Right lobe of liver (tissue), 6 donors: ENCODE results near the gene TMEM37. TPM values are rescaled to one million over a fixed set of nuclear protein-coding genes. Genes with fewer than 3 reads are reported as not detected.
A peak's percentile ranks its signal among the peaks of the same experiment; 100 is the strongest.

Source experiments
- ATAC-seq, 4 donors: fragments of 200-7000 bp; cut with Tn5 transposase; one replicate each; pipeline ENCODE4 v1.9.1; 2020; ENCODE audit warnings: mild to moderate bottlenecking in 4 of 4, moderate library complexity in 4 of 4
- DNase-seq, 3 donors: peaks; one replicate each; pipeline ENCODE4 v3.0.0-alpha.2; 2020
- H3K27ac ChIP-seq, 3 donors: fragments of 200-600 bp; one replicate each; pipeline ENCODE4 v1.8.0; 2022
- H3K27me3 ChIP-seq, 2 donors: fragments of 200-600 bp; one replicate each; pipeline ENCODE4 v1.8.0; 2022
- H3K36me3 ChIP-seq, 4 donors: fragments of 200-600 bp; sonication (generic) in 1 of 4; one replicate each; pipeline versions ENCODE4 v1.5.1 to v1.8.0; 2017 to 2022; ENCODE audit warnings: control low read depth in 1 of 4
- H3K4me1 ChIP-seq, 4 donors: fragments of 200-600 bp; sonication (generic) in 1 of 4; one replicate each; pipeline versions ENCODE4 v1.5.1 to v1.8.0; 2017 to 2022; ENCODE audit warnings: control low read depth in 1 of 4
- H3K4me3 ChIP-seq, 3 donors: fragments of 200-600 bp; one replicate each; pipeline ENCODE4 v1.8.0; 2022
- H3K9me3 ChIP-seq, 4 donors: fragments of 200-600 bp; sonication (generic) in 1 of 4; one replicate each; pipeline versions ENCODE4 v1.5.1 to v1.8.0; 2017 to 2022; ENCODE audit warnings: control low read depth in 1 of 4
- POLR2A ChIP-seq: fragments of 450-650 bp; IDR thresholded peaks from one replicate; pipeline ENCODE4 v1.6.1; 2017; ENCODE audit warnings: antibody characterized with exemption, mild to moderate bottlenecking
- WGBS: methylation state at CpG from one replicate; pipeline ENCODE4 v1.1.6; 2018; ENCODE audit warnings: low coverage, low lambda C conversion rate; ENCODE audit not compliant: insufficient coverage; ENCODE audit errors: missing lambda C conversion rate; 5-methylcytosine and 5-hydroxymethylcytosine counted together
- intact Hi-C, 2 donors: fragments of 100-400 bp; cut with DNase I; formaldehyde crosslinking; loops; one replicate each; pipeline versions ENCODE4 v1.11.2 to v1.14.1; 2022
- total RNA-seq, 6 experiments: library from RNA; depleted of rRNA in 2 of 6; stranded (reverse); fragments of >200 nt in 2 of 6; fragmentation: NEBNext Ultra II Directional in 3 of 6; extraction: Animal tissue kit (Norgen Biotek cat#: 25700) in 3 of 6; gene quantifications; one replicate each; pipeline versions ENCODE4 v1.1.0 to v1.2.4, GENCODE V29; 2016 to 2023
- TF ChIP-seq, protein P1 (sequence below), 4 donors: fragments of 200-600 bp in 3 of 4; fragments of 450-650 bp in 1 of 4; IDR thresholded peaks; one replicate each; pipeline versions ENCODE4 v1.5.1 to v1.8.0; 2016 to 2022; ENCODE audit warnings: antibody characterized with exemption in 4 of 4, mild to moderate bottlenecking in 2 of 4
- donor health status: DM: no; HTN: yes; CAD: no.
- donor health status: DM: no; HTN: no; CAD: no.
- donor health status: DM: no; HTN: no; CAD: no.
- donor health status: DM: no; HTN: yes; CAD: no.
- donor health status: DM: no; HTN: yes; CAD: no.

Gene TMEM37
- total RNA-seq, 6 experiments from 2014 or later = 37.3 to 96.6 (median 73.5) TPM

DNA sequence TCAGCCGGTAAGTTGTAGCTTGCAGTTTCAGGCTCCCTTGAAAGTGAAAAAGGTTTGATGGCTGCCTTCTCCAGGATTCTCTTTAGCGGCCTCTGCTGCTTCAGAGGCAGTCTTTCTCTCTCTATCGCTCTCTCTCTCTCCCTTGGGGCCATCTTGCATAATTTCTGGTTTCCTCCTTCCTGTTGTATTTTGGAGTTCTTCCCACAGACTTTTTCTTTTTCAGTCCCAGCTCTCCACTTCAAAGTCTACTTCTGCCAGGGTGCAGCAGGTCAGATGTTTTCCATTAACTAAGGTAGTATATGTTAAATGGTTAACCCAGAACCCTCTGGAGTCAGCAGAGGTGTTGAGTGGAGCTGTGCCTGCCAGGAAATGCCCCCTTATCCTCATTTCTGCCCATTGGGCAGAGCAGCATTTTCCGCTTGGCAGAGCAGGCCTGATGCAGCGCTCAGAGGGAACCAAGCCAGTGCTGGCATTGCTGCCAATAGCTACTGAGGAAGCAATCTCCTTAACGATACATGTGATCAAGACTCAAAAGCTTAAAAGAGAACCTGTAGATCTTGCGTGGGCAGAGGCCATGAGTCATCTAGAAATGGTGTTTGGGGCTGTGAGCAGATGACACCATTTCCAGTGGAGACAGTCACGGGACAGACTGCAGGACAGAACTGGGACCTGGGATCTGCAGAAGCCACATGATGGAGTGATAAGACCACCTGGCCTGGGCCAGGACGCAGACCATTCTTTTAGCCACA is 44.1 kb upstream of the TMEM37 start:
- Histone ChIP-seq H3K27me3 (no peaks in the 10 kb centered on the region), H3K4me3 (no peak overlapping the region), H3K9me3 (no peaks in the 10 kb centered on the region), H3K27ac (peak overlapping the region; percentile 1 to 44 (median 14)), H3K36me3 (no peaks in the 10 kb centered on the region), H3K4me1 (peaks cover 0 to 19% (median 5%) of the 10 kb centered on the region in 4 donors)
- DNase-seq (peak; percentile 71 to 77 (median 75)), ATAC-seq (peak; percentile 70 to 82 (median 79))
- WGBS = 23% methylated on average over 8 of the region's 9 CpGs
- TF ChIP-seq POLR2A = no peak
- TF ChIP-seq, protein P1, sequence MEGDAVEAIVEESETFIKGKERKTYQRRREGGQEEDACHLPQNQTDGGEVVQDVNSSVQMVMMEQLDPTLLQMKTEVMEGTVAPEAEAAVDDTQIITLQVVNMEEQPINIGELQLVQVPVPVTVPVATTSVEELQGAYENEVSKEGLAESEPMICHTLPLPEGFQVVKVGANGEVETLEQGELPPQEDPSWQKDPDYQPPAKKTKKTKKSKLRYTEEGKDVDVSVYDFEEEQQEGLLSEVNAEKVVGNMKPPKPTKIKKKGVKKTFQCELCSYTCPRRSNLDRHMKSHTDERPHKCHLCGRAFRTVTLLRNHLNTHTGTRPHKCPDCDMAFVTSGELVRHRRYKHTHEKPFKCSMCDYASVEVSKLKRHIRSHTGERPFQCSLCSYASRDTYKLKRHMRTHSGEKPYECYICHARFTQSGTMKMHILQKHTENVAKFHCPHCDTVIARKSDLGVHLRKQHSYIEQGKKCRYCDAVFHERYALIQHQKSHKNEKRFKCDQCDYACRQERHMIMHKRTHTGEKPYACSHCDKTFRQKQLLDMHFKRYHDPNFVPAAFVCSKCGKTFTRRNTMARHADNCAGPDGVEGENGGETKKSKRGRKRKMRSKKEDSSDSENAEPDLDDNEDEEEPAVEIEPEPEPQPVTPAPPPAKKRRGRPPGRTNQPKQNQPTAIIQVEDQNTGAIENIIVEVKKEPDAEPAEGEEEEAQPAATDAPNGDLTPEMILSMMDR (IDR thresholded peaks at IDR 0.05) = peak in 3 of 4 donors; percentile 11 to 22 (median 19)
- intact Hi-C loops = no loop called here

GRCh38 chr2:119389615-119390306 is 41.9 kb upstream of the TMEM37 start:
- DNase-seq = peak in 2 of 3 donors; percentile 69 to 70
- Histone ChIP-seq H3K4me3 (no peak overlapping the region), H3K36me3 (no peaks in the 10 kb centered on the region), H3K9me3 (no peaks in the 10 kb centered on the region), H3K4me1 (peaks cover 0 to 19% (median 5%) of the 10 kb centered on the region in 4 donors), H3K27ac (no peak overlapping the region), H3K27me3 (no peaks in the 10 kb centered on the region)
- peak; percentile 44 to 66 (median 50) for ATAC-seq
- TF ChIP-seq, protein P1 (IDR thresholded peaks at IDR 0.05) = no peak
- no peak for TF ChIP-seq POLR2A
- intact Hi-C loops = no loop called here
- 30% methylated on average over 5 of the region's 5 CpGs for WGBS

DNA sequence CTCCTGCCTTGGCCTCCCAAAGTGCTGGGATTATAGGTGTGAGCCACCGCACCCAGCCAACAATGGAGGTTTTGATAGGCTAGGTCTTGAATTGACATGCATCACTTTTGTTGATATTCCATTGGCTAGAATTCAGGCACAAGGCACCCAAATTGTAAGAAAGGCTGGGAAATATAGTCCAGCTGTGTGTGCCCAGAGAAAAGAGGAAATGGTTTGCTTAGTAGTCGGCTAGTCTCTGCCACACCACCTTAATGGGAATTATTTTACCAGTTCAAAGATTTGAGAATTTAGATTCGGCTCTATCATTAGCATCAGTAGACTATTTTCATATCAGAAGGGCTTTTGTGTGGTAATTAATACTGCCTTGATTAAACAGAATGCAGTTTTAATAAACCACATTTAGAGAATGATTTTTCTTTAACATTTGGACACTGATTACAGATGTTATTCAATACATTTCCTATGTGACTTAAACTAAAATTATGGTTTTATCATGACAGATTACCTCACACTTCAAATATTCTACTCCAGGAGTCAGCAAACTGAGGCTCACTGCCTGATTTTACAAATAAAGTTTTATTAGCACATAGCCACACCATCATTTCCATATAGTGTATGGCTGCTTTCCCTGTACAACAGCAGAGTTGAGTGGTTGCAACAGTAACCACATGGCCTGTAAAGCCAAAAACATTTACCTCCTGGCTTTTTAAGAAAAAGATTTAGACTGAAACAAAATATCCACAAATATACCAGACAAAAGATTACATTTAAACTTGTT is 37.5 kb upstream of the TMEM37 start:
- Histone ChIP-seq H3K27me3 (no peaks in the 10 kb centered on the region), H3K36me3 (no peaks in the 10 kb centered on the region), H3K4me1 (peaks cover 0 to 9% (median 0%) of the 10 kb centered on the region in 4 donors), H3K27ac (no peak overlapping the region), H3K9me3 (no peaks in the 10 kb centered on the region), H3K4me3 (no peak overlapping the region)
- DNase-seq (no peak), ATAC-seq (no peak)
- WGBS = 87% methylated on average over 3 of the region's 3 CpGs
- TF ChIP-seq POLR2A = no peak
- TF ChIP-seq, protein P1 (IDR thresholded peaks at IDR 0.05) = no peak
- intact Hi-C loops = no loop called here

GRCh38 chr2:119397196-119397595 is 34.5 kb upstream of the TMEM37 start:
- 80% methylated on average over 1 of the region's 6 CpGs for WGBS
- intact Hi-C loops = no loop called here
- ATAC-seq = peak in 1 of 4 donors; percentile 28

More at GRCh38 chr2:119397196-119397595, 34.5 kb upstream of the TMEM37 start:
- Histone ChIP-seq H3K27ac (no peak overlapping the region), H3K27me3 (no peaks in the 10 kb centered on the region), H3K9me3 (no peaks in the 10 kb centered on the region), H3K36me3 (no peaks in the 10 kb centered on the region), H3K4me3 (no peak overlapping the region), H3K4me1 (peaks cover 0 to 4% (median 2%) of the 10 kb centered on the region in 4 donors)
- TF ChIP-seq POLR2A = no peak
- TF ChIP-seq, protein P1 (IDR thresholded peaks at IDR 0.05) = no peak
- no peak for DNase-seq
